NCI-H2107 treated with DMSO at 0.1 percent for 48 hours (cell line): Measurements from ENCODE around the gene MRPL40.

Experiments
- DNase-seq: peaks from one replicate; lab custom pipeline; 2025; ENCODE audit not compliant: unreplicated experiment; lab: John Stamatoyannopoulos, UW

MRPL40 gene

GRCh38 chr22:19461506-19461905, 29.2 kb downstream of the MRPL40 start:
- DNase-seq: no peak

- DNase-seq: no peak
Observed at GRCh38 chr22:19463008-19463407, 30.7 kb downstream of the MRPL40 start.

GRCh38 chr22:19463491-19464469, 31.4 kb downstream of the MRPL40 start:
- DNase-seq: no peak

GRCh38 chr22:19464546-19464945, 32.2 kb downstream of the MRPL40 start:
- no peak for DNase-seq

- no peak for DNase-seq
Observed at GRCh38 chr22:19464975-19465374, 32.6 kb downstream of the MRPL40 start.

GRCh38 chr22:19466126-19466716, 33.9 kb downstream of the MRPL40 start:
- DNase-seq: no peak

- DNase-seq: no peak
Observed at GRCh38 chr22:19466848-19467752, 34.8 kb downstream of the MRPL40 start.

GRCh38 chr22:19467912-19468311, 35.6 kb downstream of the MRPL40 start:
- DNase-seq: no peak

- no peak for DNase-seq
Observed at GRCh38 chr22:19469421-19469820, 37.1 kb downstream of the MRPL40 start.

GRCh38 chr22:19470010-19470409, 37.7 kb downstream of the MRPL40 start:
- DNase-seq: no peak

GRCh38 chr22:19471572-19471971, 39.2 kb downstream of the MRPL40 start:
- DNase-seq: no peak

- DNase-seq: no peak
Observed at GRCh38 chr22:19472233-19472632, 39.9 kb downstream of the MRPL40 start.

- DNase-seq: no peak
Observed at GRCh38 chr22:19473578-19473977, 41.2 kb downstream of the MRPL40 start.

GRCh38 chr22:19476023-19476422, 43.7 kb downstream of the MRPL40 start:
- no peak for DNase-seq

GRCh38 chr22:19477321-19478044, 45.1 kb downstream of the MRPL40 start:
- no peak for DNase-seq

- no peak for DNase-seq
Observed at GRCh38 chr22:19478045-19478900, 45.9 kb downstream of the MRPL40 start.

- DNase-seq: no peak
Observed at GRCh38 chr22:19478901-19479354, 46.6 kb downstream of the MRPL40 start, which contains the start of gene UFD1. Gene UFD1 (minus strand): TSS chr22:19479193. CDS start chr22:19479085, 108 bp downstream.

GRCh38 chr22:19479355-19480172, 47.2 kb downstream of the MRPL40 start, which contains the start of gene CDC45:
Gene CDC45 (plus strand): TSS chr22:19479920. CDS start chr22:19479969, 49 bp downstream.
- DNase-seq: peak; percentile 96
